Lung (tissue), 12 donors: Measurements from ENCODE around the gene PSMG3. TPM values are rescaled to one million over a fixed set of nuclear protein-coding genes. Genes with fewer than 3 reads are reported as not detected.

Source experiments
- ATAC-seq: fragments of 200-7000 bp; cut with Tn5 transposase; one replicate; pipeline ENCODE4 v1.9.1; 2020; ENCODE audit warnings: moderate number of reproducible peaks; ENCODE audit not compliant: insufficient read depth, low FRiP score
- DNase-seq, 3 donors: peaks; one replicate each; pipeline ENCODE4 v3.0.0-alpha.2; 2013 to 2017
- H3K27ac ChIP-seq, 2 donors: one replicate each; pipeline ENCODE4 v1.5.1; 2013; ENCODE audit warnings: mild to moderate bottlenecking in 2 of 2, moderate library complexity in 2 of 2, control low read depth in 1 of 2, inconsistent platforms in 1 of 2, low read depth in 1 of 2, low read length in 1 of 2
- H3K27me3 ChIP-seq, 3 donors: one replicate each; pipeline ENCODE4 v1.5.1; 2013; ENCODE audit warnings: low read length in 2 of 3; ENCODE audit not compliant: control insufficient read depth in 3 of 3, insufficient read depth in 3 of 3
- H3K36me3 ChIP-seq, 4 donors: one replicate each; pipeline ENCODE4 v1.5.1; 2013; ENCODE audit warnings: low read length in 4 of 4, mild to moderate bottlenecking in 1 of 4, moderate library complexity in 1 of 4; ENCODE audit not compliant: control insufficient read depth in 4 of 4, insufficient read depth in 4 of 4
- H3K4me1 ChIP-seq, 5 donors: one replicate each; pipeline ENCODE4 v1.5.1; 2013; ENCODE audit warnings: low read length in 5 of 5, mild to moderate bottlenecking in 2 of 5, moderate library complexity in 1 of 5; ENCODE audit not compliant: control insufficient read depth in 5 of 5, insufficient read depth in 5 of 5
- H3K4me3 ChIP-seq: one replicate; pipeline ENCODE4 v1.5.1; 2013; ENCODE audit warnings: mild to moderate bottlenecking, control low read depth, moderate library complexity
- H3K9ac ChIP-seq, 2 donors: one replicate each; pipeline ENCODE4 v1.5.1; 2013; ENCODE audit warnings: low read length in 2 of 2, control low read depth in 1 of 2; ENCODE audit not compliant: insufficient read depth in 1 of 2
- H3K9me3 ChIP-seq, 4 donors: one replicate each; pipeline ENCODE4 v1.5.1; 2013; ENCODE audit warnings: low read length in 3 of 4, mild to moderate bottlenecking in 1 of 4, moderate library complexity in 1 of 4; ENCODE audit not compliant: control insufficient read depth in 4 of 4, insufficient read depth in 3 of 4
- CTCF ChIP-seq: IDR thresholded peaks from 2 replicates; pipeline ENCODE4 v1.5.1; 2012; ENCODE audit warnings: mild to moderate bottlenecking; ENCODE audit errors: control extremely low read depth, extremely low read depth
- WGBS, 2 donors: extraction: QIAGEN DNeasy Blood & Tissue Kit; methylation state at CpG; one replicate each; pipeline ENCODE4 v1.1.7; 2013; 5-methylcytosine and 5-hydroxymethylcytosine counted together
- polyA plus RNA-seq, 2 donors: library from polyadenylated mRNA; stranded (reverse); fragments of 200-250 nt; gene quantifications; one replicate each; pipeline ENCODE4 v1.2.1, GENCODE V29; 2013
- total RNA-seq, 2 donors: library from RNA; depleted of rRNA in 1 of 2; stranded (reverse); fragments of >200 nt in 1 of 2; gene quantifications; one replicate each; pipeline ENCODE4 v1.2.1, GENCODE V29; 2014 to 2021
- donor health status: control.
- donor health status: control.
- donor health status: Bipolar disorder and iron deficiency.
- donor health status: healthy.
- donor health status: DM: yes; HTN: yes; CAD: no.

Gene PSMG3
- total and polyA plus RNA-seq, 4 donors = 10.7 to 86.7 (median 41.8) TPM

GRCh38 chr7:1544178-1544895 lies 25.5 kb downstream of the PSMG3 start:
- H3K9me3 ChIP-seq = no peaks in the 10 kb centered on the region
- H3K9ac ChIP-seq = no peak overlapping the region
- ATAC-seq (no peak), DNase-seq (no peak)
- TF ChIP-seq CTCF = no peak
- no peak overlapping the region for H3K4me3 ChIP-seq
- no peaks in the 10 kb centered on the region for H3K27me3 ChIP-seq
- no peak overlapping the region for H3K27ac ChIP-seq
- H3K4me1 ChIP-seq = peaks cover 0 to 1% (median 0%) of the 10 kb centered on the region in 5 donors
- 77 to 81% methylated on average over 40 to 41 of the region's 41 CpGs for WGBS, 2 donors
- peaks cover 0 to 52% (median 5%) of the 10 kb centered on the region in 4 donors for H3K36me3 ChIP-seq

GRCh38 chr7:1543826-1544177 lies 26.0 kb downstream of the PSMG3 start:
- Histone ChIP-seq H3K27ac (no peak overlapping the region), H3K9ac (no peak overlapping the region), H3K9me3 (no peaks in the 10 kb centered on the region), H3K27me3 (no peaks in the 10 kb centered on the region), H3K36me3 (peaks cover 0 to 57% (median 5%) of the 10 kb centered on the region in 4 donors), H3K4me3 (no peak overlapping the region), H3K4me1 (peaks cover 0 to 6% (median 0%) of the 10 kb centered on the region in 5 donors)
- 91% methylated on average over 6 of the region's 6 CpGs for WGBS, 2 donors
- DNase-seq = no peak
- no peak for ATAC-seq
- no peak for TF ChIP-seq CTCF

- H3K9ac ChIP-seq = no peak overlapping the region
- no peaks in the 10 kb centered on the region for H3K9me3 ChIP-seq
- no peak for TF ChIP-seq CTCF
- no peak overlapping the region for H3K27ac ChIP-seq
- peaks cover 0 to 9% (median 0%) of the 10 kb centered on the region in 5 donors for H3K4me1 ChIP-seq
- ATAC-seq = no peak
- no peaks in the 10 kb centered on the region for H3K27me3 ChIP-seq
- 91 to 92% methylated on average over 38 of the region's 38 CpGs for WGBS, 2 donors
- H3K36me3 ChIP-seq = peaks cover 0 to 61% (median 5%) of the 10 kb centered on the region in 4 donors
- H3K4me3 ChIP-seq = no peak overlapping the region
- DNase-seq = no peak
Measured at GRCh38 chr7:1542841-1543747, 26.7 kb downstream of the PSMG3 start.
